Mucosa of rectum (tissue), 2 donors: ENCODE measurements around the gene SSX2B.
"Not testable (repeated sequence)": the region's sequence is repeated elsewhere in the genome, so short reads cannot be mapped to it uniquely, and the experiment has no call there.

Experiments
- H3K27ac ChIP-seq, 2 donors: one replicate each; pipeline ENCODE4 v1.7.0; 2013; ENCODE audit warnings: inconsistent platforms in 2 of 2, low read depth in 2 of 2, low read length in 2 of 2
- H3K27me3 ChIP-seq, 2 donors: one replicate each; pipeline ENCODE4 v1.7.0; 2013; ENCODE audit warnings: low read length in 2 of 2; ENCODE audit not compliant: control insufficient read depth in 2 of 2, insufficient read depth in 2 of 2
- H3K36me3 ChIP-seq, 2 donors: one replicate each; pipeline ENCODE4 v1.7.0; 2013; ENCODE audit warnings: low read length in 2 of 2; ENCODE audit not compliant: control insufficient read depth in 2 of 2, insufficient read depth in 2 of 2
- H3K4me1 ChIP-seq, 2 donors: one replicate each; pipeline ENCODE4 v1.7.0; 2013; ENCODE audit warnings: low read length in 2 of 2, mild to moderate bottlenecking in 1 of 2; ENCODE audit not compliant: control insufficient read depth in 2 of 2, insufficient read depth in 2 of 2
- H3K4me3 ChIP-seq, 2 donors: one replicate each; pipeline ENCODE4 v1.7.0; 2013; ENCODE audit warnings: low read length in 2 of 2
- H3K9ac ChIP-seq, 2 donors: one replicate each; pipeline ENCODE4 v1.7.0; 2013; ENCODE audit warnings: low read length in 2 of 2, low read depth in 1 of 2, mild to moderate bottlenecking in 1 of 2
- H3K9me3 ChIP-seq, 2 donors: one replicate each; pipeline ENCODE4 v1.7.0; 2013; ENCODE audit warnings: low read length in 2 of 2; ENCODE audit not compliant: control insufficient read depth in 2 of 2
- donor health status: healthy.
- donor health status: Normal muscosa, but diverticular disease.

The SSX2B gene

GRCh38 chrX:52750952-52751351 lies at the start of gene SSX2B:
Gene SSX2B, plus strand, starts transcription at chrX:52751252. Its CDS starts 1,429 bp downstream, at chrX:52752681.
- not testable (repeated sequence) for H3K9ac ChIP-seq, H3K36me3 ChIP-seq, H3K4me1 ChIP-seq, H3K9me3 ChIP-seq, H3K27ac ChIP-seq, H3K27me3 ChIP-seq, H3K4me3 ChIP-seq

GRCh38 chrX:52707078-52707477 lies 44.0 kb upstream of the SSX2B start, which contains the start of gene SSX2:
Gene SSX2, minus strand, starts transcription at chrX:52707178. Its CDS starts 1,429 bp downstream, at chrX:52705749.
- H3K9me3 ChIP-seq, H3K36me3 ChIP-seq, H3K27me3 ChIP-seq, H3K4me1 ChIP-seq, H3K27ac ChIP-seq, H3K9ac ChIP-seq, H3K4me3 ChIP-seq: not testable (repeated sequence)

- H3K36me3 ChIP-seq, H3K4me1 ChIP-seq, H3K27ac ChIP-seq, H3K9ac ChIP-seq, H3K27me3 ChIP-seq, H3K9me3 ChIP-seq, H3K4me3 ChIP-seq: not testable (repeated sequence)
Measured at GRCh38 chrX:52765983-52766382, 14.9 kb downstream of the SSX2B start.

GRCh38 chrX:52773504-52773903 lies 22.5 kb downstream of the SSX2B start:
- not testable (repeated sequence) for H3K4me1 ChIP-seq, H3K9ac ChIP-seq, H3K36me3 ChIP-seq, H3K27ac ChIP-seq, H3K4me3 ChIP-seq, H3K9me3 ChIP-seq, H3K27me3 ChIP-seq

GRCh38 chrX:52797327-52797726 lies 46.3 kb downstream of the SSX2B start, which contains the start of gene SPANXN5:
Gene SPANXN5, minus strand, starts transcription at chrX:52797427. Its CDS starts 79 bp downstream, at chrX:52797348.
- H3K27me3 ChIP-seq, H3K9me3 ChIP-seq, H3K4me1 ChIP-seq, H3K4me3 ChIP-seq, H3K27ac ChIP-seq, H3K36me3 ChIP-seq, H3K9ac ChIP-seq: not testable (repeated sequence)

GRCh38 chrX:52804876-52805275 lies 53.8 kb downstream of the SSX2B start:
- H3K9ac ChIP-seq = not testable (repeated sequence)

More at GRCh38 chrX:52804876-52805275, 53.8 kb downstream of the SSX2B start:
- H3K9me3 ChIP-seq, H3K4me1 ChIP-seq, H3K27ac ChIP-seq, H3K4me3 ChIP-seq, H3K36me3 ChIP-seq, H3K27me3 ChIP-seq: not testable (repeated sequence)
